ENCODE data around the gene CNNM4.

Gene CNNM4

DNA sequence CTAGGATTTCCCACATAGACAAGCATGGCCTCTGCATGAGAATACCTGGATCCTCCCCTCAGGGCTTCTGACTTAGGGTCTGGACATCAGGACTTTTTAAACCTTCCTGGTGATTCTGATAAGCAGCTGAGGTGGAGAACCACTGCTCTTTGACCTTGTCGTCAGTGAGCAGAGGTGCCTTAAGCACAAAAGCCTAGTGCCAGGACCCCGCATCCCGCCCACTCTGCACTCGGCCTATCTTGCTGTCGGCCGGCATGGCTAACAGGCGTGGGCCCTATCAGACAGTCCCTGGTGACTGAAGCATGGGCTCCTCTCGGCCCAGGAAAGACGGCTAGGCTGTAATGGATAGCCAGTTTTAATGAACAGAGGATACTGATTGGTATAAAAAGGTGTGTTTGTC is 76.9 kb downstream of the CNNM4 start:
- Histone ChIP-seq H2AFZ (ENCODE audit: low read length) (no peak overlapping the region), H3F3A (ENCODE audit: low read depth) (no peaks in the 10 kb centered on the region), H3K9me3 (ENCODE audit: insufficient read depth, low read depth, low read length) (no peaks in the 10 kb centered on the region), H3K9me2 (replicated peaks; ENCODE audit: low read depth, low read length) (no peaks in the 10 kb centered on the region), H3K4me2 (ENCODE audit: low read depth, low read length, poor library complexity, severe bottlenecking) (no peak overlapping the region), H4K20me1 (ENCODE audit: insufficient read depth, low read length, poor library complexity, severe bottlenecking) (no peaks in the 10 kb centered on the region), H3K9ac (ENCODE audit: low read depth, low read length, poor library complexity, severe bottlenecking) (no peak overlapping the region), H3K79me2 (ENCODE audit: insufficient read depth, low read length) (no peaks in the 10 kb centered on the region), H3K27me3 (ENCODE audit: insufficient read depth, low read length, poor library complexity, severe bottlenecking) (no peaks in the 10 kb centered on the region), H3K4me3 (ENCODE audit: low read length, poor library complexity, severe bottlenecking) (no peak overlapping the region), H3K4me1 (ENCODE audit: insufficient read depth, low read length, poor library complexity, severe bottlenecking) (no peaks in the 10 kb centered on the region), H3K36me3 (ENCODE audit: insufficient read depth, low read length) (peaks cover 19% of the 10 kb centered on the region; the same call in 1 of the 2 replicates)
- TF ChIP-seq, protein P1, sequence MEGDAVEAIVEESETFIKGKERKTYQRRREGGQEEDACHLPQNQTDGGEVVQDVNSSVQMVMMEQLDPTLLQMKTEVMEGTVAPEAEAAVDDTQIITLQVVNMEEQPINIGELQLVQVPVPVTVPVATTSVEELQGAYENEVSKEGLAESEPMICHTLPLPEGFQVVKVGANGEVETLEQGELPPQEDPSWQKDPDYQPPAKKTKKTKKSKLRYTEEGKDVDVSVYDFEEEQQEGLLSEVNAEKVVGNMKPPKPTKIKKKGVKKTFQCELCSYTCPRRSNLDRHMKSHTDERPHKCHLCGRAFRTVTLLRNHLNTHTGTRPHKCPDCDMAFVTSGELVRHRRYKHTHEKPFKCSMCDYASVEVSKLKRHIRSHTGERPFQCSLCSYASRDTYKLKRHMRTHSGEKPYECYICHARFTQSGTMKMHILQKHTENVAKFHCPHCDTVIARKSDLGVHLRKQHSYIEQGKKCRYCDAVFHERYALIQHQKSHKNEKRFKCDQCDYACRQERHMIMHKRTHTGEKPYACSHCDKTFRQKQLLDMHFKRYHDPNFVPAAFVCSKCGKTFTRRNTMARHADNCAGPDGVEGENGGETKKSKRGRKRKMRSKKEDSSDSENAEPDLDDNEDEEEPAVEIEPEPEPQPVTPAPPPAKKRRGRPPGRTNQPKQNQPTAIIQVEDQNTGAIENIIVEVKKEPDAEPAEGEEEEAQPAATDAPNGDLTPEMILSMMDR (conservative IDR thresholded peaks at IDR 0.05; ENCODE audit: low read length) = no peak
- TF ChIP-seq EZH2phosphoT487 (IDR thresholded peaks at IDR 0.05; ENCODE audit: borderline replicate concordance) = no peak

DNA sequence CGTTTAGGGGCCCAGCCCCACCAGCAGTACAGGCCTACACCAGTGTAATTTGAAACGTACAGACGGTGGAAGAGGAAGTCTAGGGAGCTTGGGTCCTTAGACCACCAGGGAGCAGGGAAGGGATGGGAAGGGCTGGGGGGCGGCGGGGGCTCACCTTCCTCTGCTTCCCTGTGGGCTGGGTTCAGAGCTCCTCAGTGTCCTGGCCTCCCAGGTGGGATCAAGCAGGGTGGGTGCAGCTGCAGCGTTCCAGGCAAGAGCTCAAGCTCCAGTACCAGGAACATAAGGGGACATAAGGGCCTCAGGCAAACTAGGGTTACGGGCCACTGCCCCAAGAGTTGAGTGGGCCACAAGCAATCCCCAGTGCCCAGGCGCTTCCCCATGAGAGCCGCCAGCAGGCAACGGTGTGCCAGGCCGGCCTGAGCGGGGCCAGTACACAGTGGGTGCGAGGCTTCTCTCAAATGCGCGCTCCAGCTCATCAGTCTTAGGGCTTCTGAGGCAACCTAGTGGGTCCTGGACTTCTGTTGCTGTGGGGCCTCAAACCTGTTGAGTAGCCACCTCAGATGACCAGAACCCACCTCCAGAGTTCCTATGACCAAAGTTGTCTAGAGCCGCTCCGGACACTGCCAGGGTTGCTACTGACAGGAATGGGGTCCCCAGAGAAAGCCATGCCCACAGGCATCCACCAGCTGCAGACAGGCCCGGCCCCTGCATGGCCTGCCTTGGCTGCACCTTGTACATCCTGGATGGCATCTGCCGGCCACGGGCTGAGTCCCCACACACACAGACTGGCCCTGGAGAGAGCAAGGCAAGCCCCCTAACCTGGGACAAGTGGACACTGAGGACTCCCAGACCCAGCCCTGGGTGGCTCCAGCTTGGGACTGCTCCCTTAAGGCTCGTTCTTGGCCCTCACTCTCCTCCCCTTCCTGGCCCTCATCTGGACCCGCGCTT is 77.9 kb downstream of the CNNM4 start:
- TF ChIP-seq, protein P1 (conservative IDR thresholded peaks at IDR 0.05; ENCODE audit: low read length) = no peak
- no peak for TF ChIP-seq EZH2phosphoT487 (IDR thresholded peaks at IDR 0.05; ENCODE audit: borderline replicate concordance)
- Histone ChIP-seq H3K4me3 (ENCODE audit: low read length, poor library complexity, severe bottlenecking) (no peak overlapping the region), H3K4me1 (ENCODE audit: insufficient read depth, low read length, poor library complexity, severe bottlenecking) (no peaks in the 10 kb centered on the region), H3K9me3 (ENCODE audit: insufficient read depth, low read depth, low read length) (no peaks in the 10 kb centered on the region), H3K79me2 (ENCODE audit: insufficient read depth, low read length) (no peaks in the 10 kb centered on the region), H3F3A (ENCODE audit: low read depth) (no peaks in the 10 kb centered on the region), H3K36me3 (ENCODE audit: insufficient read depth, low read length) (peaks cover 9% of the 10 kb centered on the region; the same call in 1 of the 2 replicates), H3K27me3 (ENCODE audit: insufficient read depth, low read length, poor library complexity, severe bottlenecking) (no peaks in the 10 kb centered on the region), H3K9ac (ENCODE audit: low read depth, low read length, poor library complexity, severe bottlenecking) (no peak overlapping the region), H2AFZ (ENCODE audit: low read length) (no peak overlapping the region), H3K9me2 (replicated peaks; ENCODE audit: low read depth, low read length) (no peaks in the 10 kb centered on the region), H3K4me2 (ENCODE audit: low read depth, low read length, poor library complexity, severe bottlenecking) (no peak overlapping the region), H4K20me1 (ENCODE audit: insufficient read depth, low read length, poor library complexity, severe bottlenecking) (no peaks in the 10 kb centered on the region)

DNA sequence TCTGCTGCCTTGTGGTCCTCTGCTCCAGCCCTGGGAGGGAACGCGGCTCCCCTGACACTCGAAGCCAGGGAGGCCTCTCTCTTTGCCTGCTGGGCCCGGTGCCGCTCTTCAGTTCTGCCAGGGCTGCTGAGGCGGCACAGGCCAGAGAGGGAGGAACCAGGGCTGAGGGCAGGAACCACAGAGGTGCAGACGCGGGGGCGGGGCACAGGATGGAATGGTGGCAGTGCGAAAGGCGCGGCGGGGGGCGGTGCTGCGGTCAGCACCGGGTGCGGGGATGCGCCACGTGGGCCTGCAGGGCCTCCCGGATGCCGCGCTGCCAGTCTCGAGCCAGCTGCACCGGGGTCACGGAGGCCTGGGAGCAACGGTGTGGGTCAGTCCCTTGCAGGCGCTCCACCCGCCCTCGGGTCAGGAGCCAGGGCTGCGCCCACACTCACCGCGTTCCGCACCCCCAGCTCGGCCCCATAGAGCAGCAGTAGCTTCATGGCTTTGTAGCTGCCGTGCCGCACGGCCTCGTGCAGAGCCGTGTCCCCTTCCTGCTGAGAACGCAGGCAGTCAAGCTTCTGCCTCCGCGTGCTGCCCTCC is 78.7 kb downstream of the CNNM4 start:
- no peak overlapping the region for H3K9ac ChIP-seq (ENCODE audit: low read depth, low read length, poor library complexity, severe bottlenecking)
- no peaks in the 10 kb centered on the region for H3F3A ChIP-seq (ENCODE audit: low read depth)
- no peak overlapping the region for H3K4me2 ChIP-seq (ENCODE audit: low read depth, low read length, poor library complexity, severe bottlenecking)
- no peak overlapping the region for H2AFZ ChIP-seq (ENCODE audit: low read length)
- no peak overlapping the region for H3K4me3 ChIP-seq (ENCODE audit: low read length, poor library complexity, severe bottlenecking)
- H3K9me2 ChIP-seq (replicated peaks; ENCODE audit: low read depth, low read length) = no peaks in the 10 kb centered on the region
- no peaks in the 10 kb centered on the region for H3K4me1 ChIP-seq (ENCODE audit: insufficient read depth, low read length, poor library complexity, severe bottlenecking)
- TF ChIP-seq EZH2phosphoT487 (IDR thresholded peaks at IDR 0.05; ENCODE audit: borderline replicate concordance) = no peak
- TF ChIP-seq, protein P1 (conservative IDR thresholded peaks at IDR 0.05; ENCODE audit: low read length) = no peak
- no peaks in the 10 kb centered on the region for H3K9me3 ChIP-seq (ENCODE audit: insufficient read depth, low read depth, low read length)
- H3K27me3 ChIP-seq (ENCODE audit: insufficient read depth, low read length, poor library complexity, severe bottlenecking) = no peaks in the 10 kb centered on the region
- peaks cover 6% of the 10 kb centered on the region; the same call in 1 of the 2 replicates for H3K36me3 ChIP-seq (ENCODE audit: insufficient read depth, low read length)
- no peaks in the 10 kb centered on the region for H4K20me1 ChIP-seq (ENCODE audit: insufficient read depth, low read length, poor library complexity, severe bottlenecking)
- H3K79me2 ChIP-seq (ENCODE audit: insufficient read depth, low read length) = no peaks in the 10 kb centered on the region

All from Loucy (cell line).